ENCODE results near the gene CNGA4. TPM values are rescaled to one million over a fixed set of nuclear protein-coding genes. Genes with fewer than 3 reads are reported as not detected.

CNGA4 gene
- total RNA-seq, 1 experiment from 2014 or later = 0.27 TPM

DNA sequence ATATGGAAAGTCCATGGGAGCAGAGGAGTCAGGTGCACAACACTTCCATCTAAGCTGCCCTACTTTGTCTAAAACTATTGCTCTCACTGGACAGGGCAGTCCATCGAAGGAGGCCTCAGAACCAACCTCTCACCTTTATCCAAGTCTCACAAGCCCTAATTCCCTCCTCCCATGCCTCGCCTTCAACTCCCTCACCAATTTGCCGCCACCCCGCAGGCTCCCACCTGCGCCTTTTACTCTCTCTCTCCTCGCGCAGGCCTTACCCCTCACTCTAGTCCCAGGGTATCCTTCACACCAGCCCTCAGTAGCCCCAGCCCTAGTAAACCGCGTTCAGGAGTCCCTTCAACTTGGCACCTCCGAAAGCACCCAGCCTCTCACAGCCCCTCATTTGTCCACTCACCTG is 4.9 kb upstream of the CNGA4 start:
- ATAC-seq (peak; percentile 1), DNase-seq (ENCODE audit: low read depth, low spot score) (no peak)
- POLR2A ChIA-PET = interaction anchor here (1.5 kb wide), 1 partner anchor 16 kb away, joined by 4 read pairs; no protein-coding TSS in a partner anchor
- TSS peak; percentile 49 for BruUV-seq (replicated peaks)
- Histone ChIP-seq H3K27me3 (ENCODE audit: insufficient read depth, low read length) (no peaks in the 10 kb centered on the region), H3K9me3 (ENCODE audit: control insufficient read depth in 1 of 2, insufficient read depth in 1 of 2, low read depth in 1 of 2, low read length in 2 of 2) (no peaks in the 10 kb centered on the region), H3K4me1 (ENCODE audit: control insufficient read depth in 1 of 2, insufficient read depth in 2 of 2, low read length in 2 of 2) (peaks cover 0 to 16% of the 10 kb centered on the region in 2 experiments; a peak in 2 of 4 replicates), H3K27ac (ENCODE audit: low read depth, low read length) (peak overlapping the region; percentile 25; the same call in 1 of the 2 replicates), H3K4me2 (ENCODE audit: low read length) (peak overlapping the region; percentile 83), H3K36me3 (ENCODE audit: control insufficient read depth in 1 of 2, insufficient read depth in 2 of 2, low read length in 2 of 2) (no peaks in the 10 kb centered on the region), H3K9me2 (ENCODE audit: insufficient read depth) (peaks cover 6% of the 10 kb centered on the region; the same call in 1 of the 2 replicates), H4K20me1 (ENCODE audit: insufficient read depth) (no peaks in the 10 kb centered on the region), H3K4me3 (replicated peaks in 1 of 2; ENCODE audit: low read depth in 1 of 2, low read length in 2 of 2) (peak overlapping the region; percentile 93 to 97), H3K79me2 (ENCODE audit: insufficient read depth, low read length) (peaks cover 52% of the 10 kb centered on the region), H2AFZ (ENCODE audit: low read depth, low read length, poor library complexity, severe bottlenecking) (no peak overlapping the region), H3K9ac (ENCODE audit: low read length) (peak overlapping the region; percentile 94)
- CTCF ChIA-PET = interaction anchor here (1.0 to 2.6 kb wide), 4 partner anchors 16 to 129 kb away, joined by 7 to 12 read pairs (median 7); no protein-coding TSS in a partner anchor
- RAD21 ChIA-PET (ENCODE audit: low non-redundant PET in 1 of 2, low total read pairs in 2 of 2, uncharacterized antibody in 2 of 2, unreplicated experiment in 2 of 2) = no interaction called here
- intact Hi-C loops (cut with micrococcal nuclease) = no loop called here
- TF ChIP-seq ZFX (IDR thresholded peaks at IDR 0.05) = no peak
- TF ChIP-seq ELF1 (IDR thresholded peaks at IDR 0.05; ENCODE audit: borderline replicate concordance, low read depth) = no peak
- no peak for TF ChIP-seq EGR1 (IDR thresholded peaks at IDR 0.05; ENCODE audit: low read depth)
- TF ChIP-seq, protein P1, sequence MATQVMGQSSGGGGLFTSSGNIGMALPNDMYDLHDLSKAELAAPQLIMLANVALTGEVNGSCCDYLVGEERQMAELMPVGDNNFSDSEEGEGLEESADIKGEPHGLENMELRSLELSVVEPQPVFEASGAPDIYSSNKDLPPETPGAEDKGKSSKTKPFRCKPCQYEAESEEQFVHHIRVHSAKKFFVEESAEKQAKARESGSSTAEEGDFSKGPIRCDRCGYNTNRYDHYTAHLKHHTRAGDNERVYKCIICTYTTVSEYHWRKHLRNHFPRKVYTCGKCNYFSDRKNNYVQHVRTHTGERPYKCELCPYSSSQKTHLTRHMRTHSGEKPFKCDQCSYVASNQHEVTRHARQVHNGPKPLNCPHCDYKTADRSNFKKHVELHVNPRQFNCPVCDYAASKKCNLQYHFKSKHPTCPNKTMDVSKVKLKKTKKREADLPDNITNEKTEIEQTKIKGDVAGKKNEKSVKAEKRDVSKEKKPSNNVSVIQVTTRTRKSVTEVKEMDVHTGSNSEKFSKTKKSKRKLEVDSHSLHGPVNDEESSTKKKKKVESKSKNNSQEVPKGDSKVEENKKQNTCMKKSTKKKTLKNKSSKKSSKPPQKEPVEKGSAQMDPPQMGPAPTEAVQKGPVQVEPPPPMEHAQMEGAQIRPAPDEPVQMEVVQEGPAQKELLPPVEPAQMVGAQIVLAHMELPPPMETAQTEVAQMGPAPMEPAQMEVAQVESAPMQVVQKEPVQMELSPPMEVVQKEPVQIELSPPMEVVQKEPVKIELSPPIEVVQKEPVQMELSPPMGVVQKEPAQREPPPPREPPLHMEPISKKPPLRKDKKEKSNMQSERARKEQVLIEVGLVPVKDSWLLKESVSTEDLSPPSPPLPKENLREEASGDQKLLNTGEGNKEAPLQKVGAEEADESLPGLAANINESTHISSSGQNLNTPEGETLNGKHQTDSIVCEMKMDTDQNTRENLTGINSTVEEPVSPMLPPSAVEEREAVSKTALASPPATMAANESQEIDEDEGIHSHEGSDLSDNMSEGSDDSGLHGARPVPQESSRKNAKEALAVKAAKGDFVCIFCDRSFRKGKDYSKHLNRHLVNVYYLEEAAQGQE (IDR thresholded peaks at IDR 0.05; ENCODE audit: low read depth) = no peak
- no peak for TF ChIP-seq ZNF274 (IDR thresholded peaks at IDR 0.05; ENCODE audit: low read depth, low read length)
- TF ChIP-seq CEBPB (IDR thresholded peaks at IDR 0.05; ENCODE audit: low read depth) = no peak
- no peak for TF ChIP-seq EZH2 (IDR thresholded peaks at IDR 0.05)
- TF ChIP-seq, protein P2, sequence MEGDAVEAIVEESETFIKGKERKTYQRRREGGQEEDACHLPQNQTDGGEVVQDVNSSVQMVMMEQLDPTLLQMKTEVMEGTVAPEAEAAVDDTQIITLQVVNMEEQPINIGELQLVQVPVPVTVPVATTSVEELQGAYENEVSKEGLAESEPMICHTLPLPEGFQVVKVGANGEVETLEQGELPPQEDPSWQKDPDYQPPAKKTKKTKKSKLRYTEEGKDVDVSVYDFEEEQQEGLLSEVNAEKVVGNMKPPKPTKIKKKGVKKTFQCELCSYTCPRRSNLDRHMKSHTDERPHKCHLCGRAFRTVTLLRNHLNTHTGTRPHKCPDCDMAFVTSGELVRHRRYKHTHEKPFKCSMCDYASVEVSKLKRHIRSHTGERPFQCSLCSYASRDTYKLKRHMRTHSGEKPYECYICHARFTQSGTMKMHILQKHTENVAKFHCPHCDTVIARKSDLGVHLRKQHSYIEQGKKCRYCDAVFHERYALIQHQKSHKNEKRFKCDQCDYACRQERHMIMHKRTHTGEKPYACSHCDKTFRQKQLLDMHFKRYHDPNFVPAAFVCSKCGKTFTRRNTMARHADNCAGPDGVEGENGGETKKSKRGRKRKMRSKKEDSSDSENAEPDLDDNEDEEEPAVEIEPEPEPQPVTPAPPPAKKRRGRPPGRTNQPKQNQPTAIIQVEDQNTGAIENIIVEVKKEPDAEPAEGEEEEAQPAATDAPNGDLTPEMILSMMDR (IDR thresholded peaks at IDR 0.05 in 2 of 3, conservative IDR thresholded peaks at IDR 0.05 in 1 of 3; ENCODE audit: borderline replicate concordance in 1 of 3, insufficient read depth in 1 of 3, low read depth in 2 of 3, low read length in 2 of 3) = no peak
- no peak for TF ChIP-seq RAD21 (IDR thresholded peaks at IDR 0.05; ENCODE audit: low read depth)
- TF ChIP-seq SIN3A (IDR thresholded peaks at IDR 0.05; ENCODE audit: low read depth) = no peak; the same call in 1 of the 2 replicates
- no peak for TF ChIP-seq JUND (IDR thresholded peaks at IDR 0.05)

Measured in HCT116 (cell line).